Dedifferentiated amniotic fluid mesenchymal stem cell (primary cell): ENCODE data around the gene ITPRID1.
"Not testable (repeated sequence)": the region's sequence is repeated elsewhere in the genome, so short reads cannot be mapped to it uniquely, and the experiment has no call there.

Source experiments
- DNase-seq: peaks from one replicate; pipeline ENCODE4 v3.0.0-alpha.2; 2016; ENCODE audit errors: extremely low spot score

The ITPRID1 gene

DNA sequence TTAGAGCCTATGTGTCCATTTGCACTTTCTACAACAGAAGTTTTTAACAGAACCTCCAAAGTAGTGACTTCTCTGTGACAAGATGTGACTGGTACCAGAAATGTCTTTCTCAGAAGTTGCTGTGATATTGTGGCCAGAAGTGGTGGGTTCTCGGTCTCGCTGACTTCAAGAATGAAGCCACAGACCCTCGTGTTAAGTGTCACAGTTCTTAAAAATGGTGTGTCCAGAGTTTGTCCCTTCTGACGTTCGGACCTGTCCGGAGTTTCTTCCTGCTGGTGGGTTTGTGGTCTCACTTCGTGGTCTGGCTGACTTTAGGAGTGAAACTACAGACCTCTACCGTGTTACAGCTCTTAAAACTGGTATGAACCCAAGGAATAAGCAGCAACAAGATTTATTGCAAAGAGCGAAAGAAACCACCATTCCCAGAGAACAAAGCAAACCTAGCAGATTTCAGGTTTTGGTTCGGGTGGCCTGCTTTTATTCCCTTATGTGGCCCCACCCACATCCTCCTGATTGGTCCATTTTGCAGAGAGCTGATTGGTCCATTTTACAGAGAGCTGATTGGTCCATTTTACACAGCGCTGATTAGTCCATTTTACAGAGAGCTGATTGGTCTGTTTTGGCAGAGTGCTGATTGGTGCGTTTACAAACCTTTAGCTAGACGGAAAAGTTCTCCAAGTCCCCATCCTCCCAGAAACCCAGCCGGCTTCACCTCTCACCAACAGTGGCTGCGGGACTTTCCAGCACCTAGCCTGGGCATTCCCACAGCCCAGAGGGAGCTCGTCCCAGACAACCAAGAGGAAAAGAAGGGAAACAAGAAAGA, 3.0 kb downstream of the ITPRID1 start:
- no peak for DNase-seq

DNA sequence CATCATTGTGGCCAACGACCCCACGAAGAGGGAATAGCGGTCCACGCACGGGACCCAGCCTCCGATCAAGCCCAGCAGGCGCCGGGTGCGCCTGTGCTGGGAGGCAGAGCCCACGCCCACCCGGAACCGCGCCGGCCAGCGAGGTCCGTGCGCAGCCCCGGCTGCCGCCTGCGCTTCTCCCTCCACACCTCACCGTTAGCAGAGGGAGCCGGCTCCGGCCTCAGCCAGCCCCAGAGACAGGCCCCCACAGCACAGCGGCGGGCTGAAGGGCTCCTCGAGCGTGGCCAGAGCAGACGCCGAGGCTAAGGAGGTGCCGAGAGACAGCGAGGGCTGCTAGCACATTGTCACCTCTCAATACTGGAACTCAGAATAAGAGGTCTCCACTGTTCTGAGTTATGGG, 3.6 kb downstream of the ITPRID1 start:
- no peak for DNase-seq

DNA sequence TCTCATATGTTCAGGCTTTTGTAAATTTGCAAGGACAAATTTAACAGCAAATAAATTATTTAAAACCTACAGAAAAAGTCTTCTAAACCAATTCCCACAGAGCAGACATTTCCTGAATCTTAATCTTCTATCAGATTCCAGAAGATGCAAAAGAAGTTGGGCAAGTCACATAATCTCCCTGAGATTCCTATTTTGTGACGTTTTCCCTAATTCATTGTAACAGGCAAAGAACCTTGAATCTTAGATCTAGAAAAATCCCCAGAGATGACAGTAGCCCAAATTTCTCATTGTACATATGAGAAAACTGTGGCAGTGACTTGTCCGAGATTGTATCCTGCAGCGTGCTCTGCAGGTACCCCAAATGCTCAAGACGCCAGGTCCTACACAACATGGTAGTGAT, 4.9 kb downstream of the ITPRID1 start:
- DNase-seq, result no peak

DNA sequence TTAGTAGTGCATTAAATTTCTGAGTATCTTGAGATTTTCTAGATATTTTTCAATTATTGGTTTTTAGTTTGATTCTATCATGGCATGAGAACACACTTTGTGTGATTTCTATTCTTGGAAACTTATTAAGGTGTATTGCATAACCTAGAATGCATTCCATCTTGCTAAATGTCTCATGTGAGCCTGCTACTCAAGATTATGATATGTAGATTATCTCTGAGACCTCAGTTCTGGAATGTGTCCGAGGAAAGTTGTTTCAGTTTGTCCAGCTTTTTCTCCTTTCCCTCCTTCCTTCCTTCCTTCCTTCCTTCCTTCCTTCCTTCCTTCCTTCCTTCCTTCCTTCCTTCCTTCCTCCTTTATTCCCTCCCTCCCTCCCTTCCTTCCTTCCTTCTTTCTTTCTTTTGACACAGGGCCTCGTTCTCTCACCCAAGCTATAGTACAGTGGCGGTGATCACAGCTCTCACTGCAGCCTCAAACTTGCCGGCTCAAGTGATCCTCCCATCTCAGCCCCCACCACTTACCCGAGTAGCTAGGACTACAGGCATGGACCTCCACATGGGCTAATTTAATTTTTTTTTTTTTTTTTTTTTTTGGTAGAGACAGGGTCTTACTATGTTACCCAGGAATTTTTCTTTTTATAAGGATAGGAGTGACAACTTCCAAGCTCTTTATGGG, 7.6 kb downstream of the ITPRID1 start:
- DNase-seq, result no peak

DNA sequence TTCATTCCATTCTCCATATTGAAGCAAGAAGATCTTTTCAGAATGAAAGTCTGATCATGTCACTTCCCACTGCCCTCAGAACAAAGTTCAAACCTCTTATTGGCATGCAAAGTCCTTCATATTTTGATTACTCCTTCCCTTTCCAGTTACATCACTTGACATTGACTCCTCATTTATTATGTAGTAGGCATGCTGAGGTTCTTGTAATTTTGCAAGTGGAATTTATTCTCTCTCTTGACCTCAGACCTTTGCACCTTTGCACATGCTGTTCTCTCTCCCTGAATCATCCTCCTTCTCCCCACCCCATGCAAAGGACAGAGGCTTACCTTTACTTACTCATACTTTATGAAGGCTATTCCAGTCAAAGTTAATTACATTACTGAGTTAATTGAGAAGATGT, 13.0 kb downstream of the ITPRID1 start:
- no peak for DNase-seq

DNA sequence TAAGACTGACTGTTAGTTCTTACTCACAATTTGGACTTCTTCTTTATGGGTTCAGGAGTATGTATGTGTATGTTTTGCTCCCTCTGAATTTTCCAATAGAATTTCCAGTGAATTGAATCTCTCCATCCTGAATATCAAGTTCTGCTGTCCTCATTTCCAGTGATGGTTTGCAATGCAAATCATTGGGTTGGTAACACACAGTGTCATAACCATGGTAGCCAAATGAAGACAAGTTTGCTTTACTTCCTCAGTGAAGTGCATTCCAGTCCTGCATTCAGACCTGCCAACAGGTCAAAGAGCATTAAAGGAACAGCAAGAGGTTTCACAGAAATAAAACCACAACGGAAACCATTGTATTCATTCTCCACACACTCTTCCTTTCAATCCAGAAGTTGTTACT, 15.2 kb downstream of the ITPRID1 start:
- no peak for DNase-seq

DNA sequence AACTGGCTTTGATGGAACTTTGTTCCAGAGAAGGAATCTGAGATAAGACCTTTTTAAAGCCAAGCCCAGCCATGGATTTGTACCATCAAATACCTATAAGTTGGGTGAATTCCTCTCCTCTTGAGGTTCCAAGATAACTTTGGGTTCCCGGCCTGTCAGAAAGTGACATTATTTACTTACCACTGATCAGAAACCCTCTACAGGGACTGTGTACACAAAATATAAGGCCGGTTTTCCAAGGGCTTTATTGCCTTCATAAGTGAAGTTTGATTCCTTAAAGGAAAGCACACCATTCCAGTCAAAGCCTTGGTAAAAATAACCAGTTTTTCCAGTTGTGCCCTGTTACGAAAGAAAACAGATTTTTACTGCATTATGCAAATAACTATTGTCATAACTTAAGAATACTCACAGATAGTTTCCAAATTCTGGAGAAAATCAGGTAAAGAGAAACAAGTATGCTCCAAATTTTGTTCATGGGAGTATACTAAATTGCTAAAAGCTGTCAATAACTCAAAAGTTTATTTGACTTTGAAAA, 26.8 kb downstream of the ITPRID1 start:
- not testable (repeated sequence) for DNase-seq

DNA sequence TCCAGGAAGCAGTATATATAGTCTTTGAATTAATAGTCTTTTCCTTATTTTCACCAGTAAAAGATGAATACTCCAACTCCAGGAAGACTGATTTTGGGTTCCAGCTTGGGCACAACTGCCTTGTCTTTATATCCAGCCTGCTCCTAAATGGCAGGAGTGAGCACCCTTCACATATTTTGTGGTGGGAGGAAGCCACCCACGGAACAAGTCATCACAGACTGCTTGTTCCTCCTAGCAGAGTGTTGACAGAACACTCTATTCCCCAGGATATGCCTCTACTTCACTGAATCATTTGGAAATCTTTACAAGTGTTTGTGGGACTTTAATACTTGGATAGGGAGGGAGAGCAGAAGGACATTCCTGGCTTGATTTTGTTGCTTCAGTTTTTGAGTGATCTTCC, 31.7 kb downstream of the ITPRID1 start:
- DNase-seq, result no peak

DNA sequence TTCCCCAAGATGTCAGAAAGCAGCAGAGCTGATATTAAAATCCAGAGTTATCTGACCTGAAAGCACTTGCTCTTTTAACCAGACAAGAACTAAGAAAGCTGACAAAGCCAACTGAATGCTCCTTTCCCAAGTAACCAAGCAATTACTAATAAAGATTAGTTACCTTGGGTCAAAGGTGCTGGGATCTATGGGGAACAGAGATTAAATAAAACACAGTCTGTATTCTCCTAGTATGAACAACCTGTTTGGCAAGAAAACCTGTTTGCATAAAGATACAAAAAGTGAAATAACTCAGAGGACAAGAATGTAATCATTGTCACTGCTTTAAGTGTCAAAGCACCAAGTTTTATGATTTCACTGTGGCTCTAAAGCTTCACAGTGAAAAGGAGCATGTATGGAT, 35.7 kb downstream of the ITPRID1 start:
- DNase-seq, result no peak

DNA sequence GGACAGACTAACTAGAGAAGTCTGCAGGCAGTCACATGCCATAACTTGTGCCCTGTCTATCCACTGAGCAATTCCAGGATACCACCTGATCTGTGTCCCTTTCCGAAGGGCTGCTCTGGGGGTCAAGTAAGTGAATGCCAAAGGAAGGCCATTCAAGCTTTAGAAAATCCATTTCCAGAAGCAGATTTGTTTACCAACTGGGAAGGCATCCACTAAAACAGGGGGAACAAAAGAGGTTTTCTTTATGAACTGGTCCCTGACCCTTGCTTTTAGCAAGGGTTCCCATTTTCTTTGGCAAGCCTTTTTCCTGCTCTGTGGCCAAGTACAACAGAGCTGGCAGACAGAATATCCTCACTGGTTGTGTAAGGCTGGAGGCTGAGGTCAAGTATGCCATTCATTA, 36.5 kb downstream of the ITPRID1 start:
- DNase-seq, result no peak

DNA sequence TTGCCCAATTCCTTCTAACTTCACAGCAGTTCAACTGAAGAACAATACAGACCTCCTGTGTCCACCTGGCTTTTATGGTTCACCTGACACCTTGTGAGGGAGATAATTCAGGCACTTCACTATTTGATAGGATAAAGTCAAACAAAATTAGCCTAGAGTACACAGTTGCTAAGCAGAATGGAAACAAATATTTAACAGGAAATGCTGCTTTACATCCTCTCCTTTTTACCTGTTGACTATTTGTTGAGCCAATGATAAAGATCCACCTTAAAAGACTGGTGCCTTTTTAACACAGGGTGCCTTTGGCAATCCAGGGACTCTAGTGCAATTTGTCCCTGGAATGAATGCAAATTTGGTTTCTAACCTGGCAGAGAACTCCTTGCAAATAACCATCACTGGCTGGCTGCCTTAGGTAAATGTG, 39.8 kb downstream of the ITPRID1 start:
- no peak for DNase-seq

DNA sequence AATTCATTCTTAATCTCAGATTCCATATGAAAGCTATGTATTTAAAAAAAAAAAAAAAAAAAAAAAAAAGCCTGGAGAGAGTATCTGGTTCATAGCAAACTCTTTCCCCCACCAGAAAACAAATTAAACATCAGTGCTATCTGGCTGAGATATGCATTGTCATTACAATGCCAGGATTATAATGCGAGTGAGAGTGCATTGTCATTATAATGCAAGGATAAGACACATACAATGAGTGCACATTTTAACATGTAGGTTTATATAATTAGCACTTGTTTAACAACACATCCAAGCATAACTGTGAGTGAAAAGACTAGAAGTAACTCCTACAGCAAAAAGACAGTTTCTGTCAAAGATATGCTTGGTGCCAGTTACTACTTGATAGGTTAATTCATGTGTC, 48.1 kb downstream of the ITPRID1 start:
- DNase-seq, result no peak

DNA sequence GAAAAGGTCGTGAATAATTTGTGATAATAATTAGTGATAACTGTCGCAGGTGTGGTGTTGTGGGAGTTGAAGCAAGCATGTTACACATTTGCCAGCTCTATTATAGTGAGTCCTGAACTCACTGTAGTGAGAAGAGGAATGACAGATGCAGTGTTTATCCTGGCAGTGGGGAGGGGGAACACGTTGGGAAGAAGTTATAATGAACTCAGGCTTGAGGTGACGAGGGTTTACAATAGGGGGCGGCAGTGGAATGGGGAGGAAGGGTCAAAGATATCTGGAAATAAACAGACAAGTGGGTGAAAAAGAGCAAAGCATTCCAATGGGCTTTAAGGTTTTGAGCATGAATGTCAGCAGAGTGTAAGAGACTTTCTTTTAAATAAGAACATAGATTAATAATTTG, 49.6 kb downstream of the ITPRID1 start:
- DNase-seq, result no peak

DNA sequence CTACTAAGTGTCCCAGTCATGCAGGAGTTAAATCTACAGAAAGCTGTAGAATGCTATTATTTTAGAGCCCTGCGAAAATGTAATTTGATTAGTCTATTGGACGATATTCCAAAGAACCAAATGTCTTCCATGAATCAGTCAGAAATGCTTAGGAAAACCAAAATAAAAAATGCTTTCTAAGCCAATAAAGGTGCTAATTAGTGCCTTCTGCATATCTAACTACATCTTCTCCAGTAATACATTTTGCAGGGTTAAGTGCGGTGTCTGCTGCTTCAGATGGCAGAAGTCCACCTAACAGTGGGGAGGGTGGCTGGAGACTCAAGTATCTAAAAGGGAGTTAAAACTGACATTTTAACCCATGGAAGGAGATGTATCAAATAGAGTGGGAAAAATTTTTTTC, 50.1 kb downstream of the ITPRID1 start:
- DNase-seq, result no peak

DNA sequence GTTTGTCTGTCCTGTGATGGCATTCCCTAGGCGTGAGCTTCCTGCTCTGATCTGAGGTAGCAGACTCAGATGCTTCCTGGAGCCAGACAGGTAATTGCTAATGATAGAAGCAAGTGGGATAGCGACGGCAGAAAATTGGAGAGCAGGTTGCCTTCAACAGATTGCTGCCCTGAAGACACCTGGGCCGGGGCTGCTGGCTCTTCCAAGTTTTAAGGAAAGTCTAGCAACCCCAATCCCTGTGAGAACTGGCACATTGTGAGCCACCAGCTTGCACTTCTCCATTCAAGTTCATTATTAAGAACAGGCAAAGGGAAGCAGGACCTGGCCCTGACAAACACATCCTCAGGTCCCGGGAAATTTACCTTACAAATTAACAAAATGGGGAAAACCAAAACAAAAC, 50.8 kb downstream of the ITPRID1 start:
- no peak for DNase-seq

DNA sequence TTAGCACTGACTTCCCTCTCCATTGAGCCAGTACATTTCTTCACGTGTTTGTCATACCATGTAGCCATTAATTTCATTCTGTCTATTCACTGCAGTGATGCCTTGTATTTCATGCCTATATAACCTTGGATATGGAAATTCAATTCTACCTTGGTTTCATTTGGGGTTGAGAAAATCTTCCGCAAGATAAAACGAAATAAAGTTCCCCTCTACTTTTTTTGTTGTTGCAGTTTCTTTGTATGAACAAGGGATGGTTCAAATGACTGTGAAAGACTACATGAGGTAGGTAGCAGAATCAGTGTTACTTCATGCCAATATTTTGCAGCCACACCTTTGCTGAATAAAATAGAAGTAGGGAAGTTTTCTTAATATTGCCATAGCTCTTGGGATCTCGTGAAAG, 55.6 kb downstream of the ITPRID1 start:
- DNase-seq, result no peak

DNA sequence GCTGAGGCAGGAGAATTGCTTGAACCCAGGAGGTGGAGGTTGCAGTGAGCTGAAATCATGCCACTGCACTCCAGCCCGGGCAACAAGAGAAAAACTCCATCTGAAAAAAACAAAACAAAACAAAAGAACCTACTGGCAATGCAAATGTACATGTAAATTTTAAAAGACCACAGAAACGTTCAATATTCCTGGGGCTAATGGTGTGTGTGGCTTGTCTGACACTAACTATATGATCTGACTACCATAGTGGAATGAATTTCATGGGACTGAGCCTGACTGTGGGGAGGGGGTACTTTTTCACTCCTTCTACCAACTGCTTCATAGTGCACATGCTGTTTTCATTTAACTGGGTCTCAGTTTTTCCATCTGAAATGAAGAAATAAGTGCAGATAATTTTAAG, 69.6 kb downstream of the ITPRID1 start:
- DNase-seq, result no peak

DNA sequence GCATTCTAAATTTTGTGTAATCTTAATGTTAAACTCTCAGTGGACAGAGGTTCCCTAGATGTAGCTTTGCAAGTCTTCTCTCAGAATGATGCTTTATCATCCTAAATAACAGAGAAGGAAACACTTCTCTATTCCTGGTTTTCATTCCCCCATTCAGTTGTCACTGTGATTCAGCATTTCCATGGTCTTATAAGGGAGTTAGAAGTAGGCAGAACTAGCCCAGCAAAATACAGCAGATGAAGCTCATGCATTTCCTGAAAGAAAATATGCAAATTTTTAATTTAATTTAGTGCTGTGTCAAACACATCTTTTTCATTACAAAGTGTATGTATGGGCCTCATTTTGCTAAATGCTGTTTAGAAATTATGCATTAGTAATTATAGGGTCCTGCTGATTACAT, 70.1 kb downstream of the ITPRID1 start:
- DNase-seq, result no peak

DNA sequence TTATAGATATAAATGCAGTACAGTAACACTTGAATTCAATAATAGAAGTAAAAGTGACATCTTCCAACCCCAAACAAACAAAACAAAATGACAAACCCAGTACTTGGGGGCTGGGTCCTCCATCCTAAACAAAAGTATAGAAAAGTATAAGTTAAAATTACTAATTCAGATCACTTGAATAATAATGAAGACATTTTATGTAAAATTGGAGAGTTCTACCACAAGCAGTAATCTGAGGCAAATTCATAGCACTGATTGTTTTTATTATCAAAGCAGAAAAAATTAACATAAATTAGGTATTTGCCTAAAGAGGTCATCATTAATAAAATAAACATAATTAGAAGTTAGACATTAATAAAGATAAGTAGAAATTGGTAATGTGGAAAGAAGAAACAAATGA, 81.5 kb downstream of the ITPRID1 start:
- DNase-seq, result no peak

DNA sequence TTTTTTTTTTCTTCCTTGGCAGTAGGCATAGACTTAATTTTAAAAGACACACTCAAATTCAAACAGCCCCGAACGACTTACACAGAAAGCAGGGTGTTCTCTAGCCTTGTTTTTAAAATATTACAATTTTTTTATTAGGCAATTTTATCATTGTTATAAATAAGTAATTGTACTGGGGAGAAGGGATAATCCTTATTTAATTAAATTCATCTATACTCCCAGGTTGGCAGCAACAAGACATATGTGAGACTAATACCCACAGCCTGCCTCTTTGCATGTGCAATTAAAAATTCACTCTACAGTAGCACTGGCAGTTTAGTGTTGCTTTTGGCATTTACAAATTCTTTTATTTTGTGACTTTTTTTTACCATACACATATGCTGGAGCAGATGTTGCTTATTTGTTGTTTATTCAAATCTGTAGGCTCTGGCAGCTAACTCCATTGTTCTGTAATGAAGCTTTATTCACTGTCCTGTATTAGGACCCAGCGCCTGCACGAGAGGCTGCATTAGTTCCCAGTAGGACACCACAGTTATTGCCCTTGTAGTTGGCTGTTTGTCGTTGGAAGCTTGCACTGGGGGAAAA, 88.2 kb downstream of the ITPRID1 start:
- DNase-seq, result no peak

DNA sequence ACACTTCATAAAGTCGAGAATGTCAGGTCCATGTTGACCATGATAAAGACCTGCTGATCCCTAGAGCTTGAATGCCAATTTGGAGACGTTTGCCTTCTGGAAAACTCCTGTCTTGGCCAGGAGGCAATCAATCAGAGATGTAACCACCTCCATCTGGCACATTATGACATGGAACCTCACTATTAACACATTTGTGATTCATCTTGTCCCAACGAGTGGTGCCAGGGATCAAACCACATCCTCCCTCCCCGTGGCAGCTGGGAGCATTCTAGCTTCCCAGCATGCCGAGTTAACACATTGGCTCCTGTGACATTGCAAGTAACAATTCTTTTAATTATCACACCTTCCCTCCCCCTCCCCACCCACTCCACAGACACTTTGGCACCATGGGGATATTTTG, 89.2 kb downstream of the ITPRID1 start:
- DNase-seq, result no peak

DNA sequence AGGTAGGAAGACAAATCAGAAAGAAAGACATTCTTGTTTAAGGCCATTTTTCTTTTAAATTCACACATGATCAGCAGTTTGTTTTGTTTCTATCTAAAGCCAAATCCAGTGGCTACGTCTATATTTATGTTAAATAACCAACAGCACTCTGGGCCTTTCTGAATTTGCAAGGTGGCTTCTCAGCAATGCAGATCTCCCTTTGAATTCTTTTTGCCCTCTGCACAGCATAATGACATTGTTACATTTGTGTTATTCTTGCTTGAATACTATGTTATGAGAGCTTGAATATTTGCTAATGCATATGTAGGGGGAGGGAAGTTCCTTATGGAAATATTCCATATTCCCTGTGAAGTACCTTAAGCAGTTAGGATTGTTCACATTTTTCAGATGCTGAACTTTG, 99.7 kb downstream of the ITPRID1 start:
- DNase-seq, result no peak

DNA sequence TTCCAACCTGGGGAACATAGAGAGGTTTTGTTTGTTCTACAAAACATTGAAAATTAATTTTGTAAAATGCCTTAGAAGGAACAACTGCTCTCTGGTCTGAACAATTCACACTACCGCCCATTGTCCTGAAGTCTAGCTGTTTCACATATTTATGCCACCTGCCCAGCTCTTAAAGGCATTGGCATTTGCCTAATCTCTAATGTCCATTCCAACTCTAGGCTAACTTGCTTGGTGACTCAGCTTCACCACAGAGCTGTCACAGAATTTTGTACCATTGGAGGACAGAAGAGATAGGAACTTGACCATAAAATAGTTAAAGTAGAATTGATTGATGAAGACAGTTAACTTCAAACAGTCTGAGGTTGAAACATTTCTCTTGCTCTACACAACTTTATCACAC, 119.6 kb downstream of the ITPRID1 start:
- DNase-seq, result no peak
